HG02943 (cell line): ENCODE measurements around the gene MSRB2.

Experiments
- ATAC-seq: cut with Tn5 transposase; IDR thresholded peaks from one replicate; pipeline ENCODE4 v1.9.1; 2021; ENCODE audit warnings: mild to moderate bottlenecking, low read depth, moderate library complexity; ENCODE audit not compliant: unreplicated experiment

The MSRB2 gene

DNA sequence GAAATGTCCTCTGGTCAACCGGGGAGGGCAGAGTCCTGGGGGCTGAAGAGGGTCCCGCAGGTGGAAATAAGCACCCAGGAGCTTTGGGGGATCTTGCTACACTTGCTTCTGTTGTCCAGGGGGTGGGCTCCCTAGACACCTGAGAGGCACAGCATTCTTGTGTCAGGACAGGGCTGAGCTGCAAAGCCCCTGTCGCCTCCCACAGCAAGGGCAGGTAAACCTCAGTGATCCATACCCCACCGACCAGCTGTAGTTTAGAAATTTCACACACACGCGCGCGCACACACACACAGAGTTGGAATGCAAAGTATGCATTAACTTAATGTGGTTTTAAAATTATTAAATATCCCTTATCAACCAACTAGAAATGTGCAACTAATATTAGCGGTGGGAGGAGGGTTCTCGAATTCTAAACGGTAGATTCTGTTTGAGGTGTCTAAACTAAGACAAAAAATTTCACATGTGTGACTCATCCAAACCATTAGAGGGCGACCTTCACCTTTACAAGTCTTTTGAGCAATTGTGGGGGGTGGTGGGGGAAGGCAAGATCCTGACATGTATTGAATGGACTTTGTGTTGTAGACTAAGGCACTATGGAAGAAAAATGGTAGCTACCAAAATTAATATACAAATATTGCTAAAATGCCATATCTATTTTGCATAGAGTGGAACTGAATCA is 62.5 kb downstream of the MSRB2 start:
- no peak for ATAC-seq

- ATAC-seq = peak; percentile 71
Measured at GRCh38 chr10:23158370-23158769, 63.0 kb downstream of the MSRB2 start.

DNA sequence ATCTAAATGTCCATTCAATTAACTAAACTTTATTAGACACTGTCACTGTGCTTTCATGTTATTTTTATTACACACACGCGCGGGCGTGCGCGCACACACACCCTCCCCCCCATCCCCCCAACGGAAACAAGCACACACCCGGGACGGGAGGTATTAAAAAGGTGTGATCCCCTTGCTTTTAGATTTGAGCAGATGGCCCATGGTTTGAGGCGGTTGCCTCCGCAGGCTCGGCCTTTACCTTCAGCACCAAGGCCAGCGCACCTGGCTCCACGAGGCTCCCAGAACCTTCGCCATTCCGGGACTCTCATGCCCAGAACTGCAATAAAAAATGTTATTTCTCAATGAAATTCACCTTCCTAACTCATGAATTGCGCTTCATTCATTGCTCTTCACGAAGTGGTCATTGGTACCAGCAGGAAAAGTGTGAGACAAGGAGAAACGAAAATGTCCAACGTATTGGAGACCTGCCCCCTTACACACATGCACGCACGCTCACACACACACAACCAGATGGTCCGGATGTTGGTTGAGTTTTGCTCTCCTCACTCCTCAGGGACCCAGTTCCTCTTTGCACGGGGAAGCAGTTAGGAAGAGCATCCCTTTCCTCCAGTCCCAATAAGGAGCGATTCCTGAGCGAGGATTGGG is 76.0 kb downstream of the MSRB2 start:
- no peak for ATAC-seq
